K562 (cell line): ENCODE data around the gene GADD45GIP1. TPM values are rescaled to one million over a fixed set of nuclear protein-coding genes. Genes with fewer than 3 reads are reported as not detected.
A peak's percentile ranks its signal among the peaks of the same experiment; 100 is the strongest.

ENCODE experiments used
- BRCA1 ChIP-seq, 2 experiments: fragments of 450-650 bp in 1 of 2; sonication (generic) in 1 of 2; formaldehyde crosslinking in 1 of 2; IDR thresholded peaks; 2 replicates each; pipeline versions ENCODE4 v1.5.0 to v1.6.1; 2017 to 2020; ENCODE audit warnings: mild to moderate bottlenecking in 1 of 2, missing genetic modification reagents in 1 of 2
- CREM ChIP-seq: IDR thresholded peaks from 2 replicates; pipeline ENCODE4 v1.6.1; 2014; ENCODE audit warnings: antibody characterized with exemption, low read depth
- KLF1 ChIP-seq: fragments of 450-650 bp; IDR thresholded peaks from 2 replicates; pipeline ENCODE4 v1.6.1; 2016; ENCODE audit warnings: missing genetic modification characterization, missing compliant biosample characterization
- MTA2 ChIP-seq: fragments of 450-650 bp; IDR thresholded peaks from 2 replicates; pipeline ENCODE4 v1.6.1; 2016; ENCODE audit warnings: low read depth
- MTA3 ChIP-seq: fragments of 450-650 bp; formaldehyde crosslinking; IDR thresholded peaks from 2 replicates; pipeline ENCODE4 v1.6.1; 2017; ENCODE audit warnings: mild to moderate bottlenecking, borderline replicate concordance
- POLR2A ChIP-seq: fragments of 450-650 bp; conservative IDR thresholded peaks from 2 replicates; pipeline ENCODE4 v1.6.1; 2016
- RFX5 ChIP-seq: IDR thresholded peaks from 2 replicates; pipeline ENCODE4 v1.6.1; 2011; ENCODE audit warnings: low read depth, mild to moderate bottlenecking, improper control_type of control experiment, low read length
- ZNF318 ChIP-seq, 2 experiments: fragments of 450-650 bp; IDR thresholded peaks; 2 replicates each; pipeline ENCODE4 v1.6.1; 2016; ENCODE audit warnings: mild to moderate bottlenecking in 2 of 2, borderline replicate concordance in 1 of 2, low read depth in 1 of 2, moderate library complexity in 1 of 2
- ZNF518B ChIP-seq: fragments of 250-450 bp; sonication (Bioruptor Pico); IDR thresholded peaks from 2 replicates; pipeline ENCODE4 v1.5.0; 2021; ENCODE audit warnings: mild to moderate bottlenecking, moderate library complexity
- ZNF77 ChIP-seq: fragments of 250-450 bp; sonication (Bioruptor Pico); IDR thresholded peaks from 2 replicates; pipeline ENCODE4 v1.5.0; 2020
- polyA plus RNA-seq, 8 experiments: library from polyadenylated mRNA; depleted of rRNA in 4 of 8; stranded (reverse) in 5 of 8; unstranded in 3 of 8; fragments of >200 nt; fragmentation: Nextera tagmentation in 2 of 8; fragmentation: Illumina TruSeq in 1 of 8; extraction: Ambion mirVana in 2 of 8; extraction: Trizol in 1 of 8; gene quantifications; 2 replicates each; pipeline versions ENCODE4 v1.2.1 to v1.2.3, GENCODE V29; 2011 to 2014; ENCODE audit warnings: inconsistent platforms in 1 of 8, missing spikeins in 1 of 8
- total RNA-seq, 7 experiments: library from RNA; depleted of rRNA in 6 of 7; stranded (reverse); fragments of >200 nt in 6 of 7; fragmentation: Illumina TruSeq in 2 of 7; extraction: Trizol in 2 of 7; gene quantifications; 2 replicates each; pipeline versions ENCODE4 v1.2.1 to v1.2.3, GENCODE V29; 2011 to 2021; ENCODE audit warnings: low replicate concordance in 1 of 7
- TF ChIP-seq, protein P1 (sequence below), 3 experiments: fragments of 200-800 bp in 1 of 3; fragments of 250-450 bp in 1 of 3; fragments of 450-650 bp in 1 of 3; sonication (Bioruptor Pico) in 1 of 3; sonication (Bioruptor generic) in 1 of 3; formaldehyde crosslinking in 1 of 3; IDR thresholded peaks; 2 replicates each; pipeline versions ENCODE4 v1.6.1 to v1.8.0; 2016 to 2022; ENCODE audit warnings: mild to moderate bottlenecking in 2 of 3, missing genetic modification characterization in 2 of 3, missing compliant biosample characterization in 1 of 3, moderate library complexity in 1 of 3

GADD45GIP1 gene
- total and polyA plus RNA-seq, 9 of the 15 experiments (the other 6 are each of a cell fraction or from before 2014, with no cell fraction given), result 5.1 to 161 (median 29.2) TPM

DNA sequence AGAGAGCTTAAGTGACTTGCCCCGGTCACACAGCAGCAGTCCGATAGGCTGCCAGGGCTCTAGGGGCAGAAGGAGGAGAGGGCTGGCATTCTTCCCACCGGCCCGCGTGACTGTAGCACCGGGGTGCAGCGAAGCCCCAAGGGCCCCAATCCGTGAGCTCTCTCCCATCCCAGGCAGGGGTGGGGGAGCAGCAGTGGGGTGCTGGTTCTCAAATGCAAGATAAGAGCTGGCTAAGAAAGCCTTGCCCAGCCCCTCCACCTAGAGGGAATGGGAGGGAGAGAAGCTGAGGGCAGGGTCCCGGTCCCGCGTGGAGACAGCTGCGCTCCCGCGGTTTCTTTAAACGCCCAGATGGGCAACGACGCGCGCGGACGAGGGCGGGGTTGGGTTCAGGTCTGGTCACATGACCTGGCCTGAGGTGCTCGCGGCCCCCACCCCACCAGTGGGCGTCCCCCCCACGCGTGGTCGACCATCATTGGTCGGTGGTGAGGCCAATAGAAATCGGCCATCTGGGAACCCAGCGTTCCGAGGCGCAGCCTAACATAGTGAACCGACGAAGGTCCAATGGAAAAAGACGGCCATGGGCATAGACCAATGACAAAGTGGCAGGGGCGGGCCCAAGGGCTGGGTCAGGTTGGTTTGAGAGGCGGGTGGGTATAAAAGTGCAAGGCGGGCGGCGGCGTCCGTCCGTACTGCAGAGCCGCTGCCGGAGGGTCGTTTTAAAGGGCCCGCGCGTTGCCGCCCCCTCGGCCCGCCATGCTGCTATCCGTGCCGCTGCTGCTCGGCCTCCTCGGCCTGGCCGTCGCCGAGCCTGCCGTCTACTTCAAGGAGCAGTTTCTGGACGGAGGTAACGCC is 18.9 kb downstream of the GADD45GIP1 start, which contains the start of gene CALR (continued):
- peak in 1 of 2 experiments; percentile 35; a peak in 1 of 4 replicates for TF ChIP-seq ZNF318 (IDR thresholded peaks at IDR 0.05; ENCODE audit: borderline replicate concordance in 1 of 2, low read depth in 1 of 2)
- TF ChIP-seq ZNF77 (CRISPR knock-in tag), result no peak
- TF ChIP-seq, protein P1, sequence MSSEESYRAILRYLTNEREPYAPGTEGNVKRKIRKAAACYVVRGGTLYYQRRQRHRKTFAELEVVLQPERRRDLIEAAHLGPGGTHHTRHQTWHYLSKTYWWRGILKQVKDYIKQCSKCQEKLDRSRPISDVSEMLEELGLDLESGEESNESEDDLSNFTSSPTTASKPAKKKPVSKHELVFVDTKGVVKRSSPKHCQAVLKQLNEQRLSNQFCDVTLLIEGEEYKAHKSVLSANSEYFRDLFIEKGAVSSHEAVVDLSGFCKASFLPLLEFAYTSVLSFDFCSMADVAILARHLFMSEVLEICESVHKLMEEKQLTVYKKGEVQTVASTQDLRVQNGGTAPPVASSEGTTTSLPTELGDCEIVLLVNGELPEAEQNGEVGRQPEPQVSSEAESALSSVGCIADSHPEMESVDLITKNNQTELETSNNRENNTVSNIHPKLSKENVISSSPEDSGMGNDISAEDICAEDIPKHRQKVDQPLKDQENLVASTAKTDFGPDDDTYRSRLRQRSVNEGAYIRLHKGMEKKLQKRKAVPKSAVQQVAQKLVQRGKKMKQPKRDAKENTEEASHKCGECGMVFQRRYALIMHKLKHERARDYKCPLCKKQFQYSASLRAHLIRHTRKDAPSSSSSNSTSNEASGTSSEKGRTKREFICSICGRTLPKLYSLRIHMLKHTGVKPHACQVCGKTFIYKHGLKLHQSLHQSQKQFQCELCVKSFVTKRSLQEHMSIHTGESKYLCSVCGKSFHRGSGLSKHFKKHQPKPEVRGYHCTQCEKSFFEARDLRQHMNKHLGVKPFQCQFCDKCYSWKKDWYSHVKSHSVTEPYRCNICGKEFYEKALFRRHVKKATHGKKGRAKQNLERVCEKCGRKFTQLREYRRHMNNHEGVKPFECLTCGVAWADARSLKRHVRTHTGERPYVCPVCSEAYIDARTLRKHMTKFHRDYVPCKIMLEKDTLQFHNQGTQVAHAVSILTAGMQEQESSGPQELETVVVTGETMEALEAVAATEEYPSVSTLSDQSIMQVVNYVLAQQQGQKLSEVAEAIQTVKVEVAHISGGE (CRISPR knock-in tag; IDR thresholded peaks at IDR 0.05), result peak in 1 of 3 experiments; percentile 46; a peak in 1 of 6 replicates
- TF ChIP-seq CREM, result peak; percentile 68
- TF ChIP-seq KLF1 (tag), result no peak
- no peak for TF ChIP-seq BRCA1 (IDR thresholded peaks at IDR 0.05)
- TF ChIP-seq BRCA1 (CRISPR knock-in tag; IDR thresholded peaks at IDR 0.05), result no peak
- no peak for TF ChIP-seq ZNF518B (CRISPR knock-in tag)
- peak; percentile 82 for TF ChIP-seq MTA2
- peak; percentile 99 for TF ChIP-seq POLR2A
- no peak for TF ChIP-seq RFX5
- peak; percentile 100 for TF ChIP-seq MTA3
